Measurements from ENCODE around the gene DGKG.

Gene DGKG

DNA sequence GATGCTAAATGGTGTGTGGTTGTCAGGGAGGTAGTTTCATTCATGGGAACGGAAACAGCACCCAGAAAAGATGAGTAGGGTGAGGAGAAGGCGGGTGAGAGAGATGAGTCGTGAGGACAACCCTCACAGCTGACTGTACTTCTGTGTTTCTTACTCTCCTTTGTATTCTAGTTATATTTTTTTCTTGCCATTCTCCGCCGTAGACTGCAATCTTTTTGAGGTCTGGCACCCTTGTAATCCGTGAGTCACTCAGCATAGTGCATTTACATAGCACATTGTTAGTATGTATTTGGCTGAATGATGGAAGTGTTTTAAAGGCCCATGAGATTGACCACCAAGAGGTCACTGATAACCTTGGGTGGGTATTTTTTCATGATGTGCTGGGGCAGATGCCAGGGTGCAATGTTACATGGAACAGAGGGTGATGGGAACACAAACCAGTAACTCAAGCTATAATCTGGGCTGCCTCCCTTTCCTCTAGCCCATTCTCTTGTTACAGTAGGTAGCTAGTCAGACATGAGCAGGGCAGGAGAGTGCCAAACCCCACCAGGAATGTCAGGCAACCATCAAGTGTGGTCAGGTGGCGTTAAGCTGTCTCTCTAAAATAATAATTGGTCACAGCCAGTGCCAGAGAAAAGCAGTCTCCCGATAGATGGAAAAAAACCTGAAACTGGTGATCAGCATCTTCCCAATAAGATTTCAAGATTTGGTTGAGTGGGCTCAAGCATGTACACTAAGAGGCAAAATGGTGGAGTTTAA, 18.8 kb upstream of the DGKG start:
- no peak for DNase-seq (ENCODE audit: extremely low read depth, low read depth)
- TF ChIP-seq, protein P1, sequence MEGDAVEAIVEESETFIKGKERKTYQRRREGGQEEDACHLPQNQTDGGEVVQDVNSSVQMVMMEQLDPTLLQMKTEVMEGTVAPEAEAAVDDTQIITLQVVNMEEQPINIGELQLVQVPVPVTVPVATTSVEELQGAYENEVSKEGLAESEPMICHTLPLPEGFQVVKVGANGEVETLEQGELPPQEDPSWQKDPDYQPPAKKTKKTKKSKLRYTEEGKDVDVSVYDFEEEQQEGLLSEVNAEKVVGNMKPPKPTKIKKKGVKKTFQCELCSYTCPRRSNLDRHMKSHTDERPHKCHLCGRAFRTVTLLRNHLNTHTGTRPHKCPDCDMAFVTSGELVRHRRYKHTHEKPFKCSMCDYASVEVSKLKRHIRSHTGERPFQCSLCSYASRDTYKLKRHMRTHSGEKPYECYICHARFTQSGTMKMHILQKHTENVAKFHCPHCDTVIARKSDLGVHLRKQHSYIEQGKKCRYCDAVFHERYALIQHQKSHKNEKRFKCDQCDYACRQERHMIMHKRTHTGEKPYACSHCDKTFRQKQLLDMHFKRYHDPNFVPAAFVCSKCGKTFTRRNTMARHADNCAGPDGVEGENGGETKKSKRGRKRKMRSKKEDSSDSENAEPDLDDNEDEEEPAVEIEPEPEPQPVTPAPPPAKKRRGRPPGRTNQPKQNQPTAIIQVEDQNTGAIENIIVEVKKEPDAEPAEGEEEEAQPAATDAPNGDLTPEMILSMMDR (IDR thresholded peaks at IDR 0.05; ENCODE audit: low read depth, low read length) = no peak

DNA sequence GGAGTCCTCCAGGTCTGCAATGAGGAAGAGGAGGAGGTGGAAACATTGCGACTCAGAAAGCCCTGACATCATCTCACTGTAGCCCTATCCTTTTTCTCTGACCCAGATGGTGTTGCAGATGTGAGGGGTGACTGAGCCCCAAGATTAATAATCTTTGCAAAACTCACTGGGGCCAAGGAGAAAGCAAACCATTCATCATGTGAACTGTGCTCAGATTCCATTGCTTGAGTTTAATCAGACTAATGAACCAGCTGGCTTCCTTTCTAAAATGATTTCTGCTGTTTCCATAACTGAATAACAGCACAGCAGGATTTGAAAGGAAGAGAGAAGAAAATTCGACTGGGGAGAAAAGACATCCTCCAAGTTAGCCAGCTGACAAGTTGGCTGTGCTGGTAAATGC, 13.4 kb upstream of the DGKG start:
- TF ChIP-seq, protein P1 (IDR thresholded peaks at IDR 0.05; ENCODE audit: low read depth, low read length) = no peak
- no peak for DNase-seq (ENCODE audit: extremely low read depth, low read depth)

DNA sequence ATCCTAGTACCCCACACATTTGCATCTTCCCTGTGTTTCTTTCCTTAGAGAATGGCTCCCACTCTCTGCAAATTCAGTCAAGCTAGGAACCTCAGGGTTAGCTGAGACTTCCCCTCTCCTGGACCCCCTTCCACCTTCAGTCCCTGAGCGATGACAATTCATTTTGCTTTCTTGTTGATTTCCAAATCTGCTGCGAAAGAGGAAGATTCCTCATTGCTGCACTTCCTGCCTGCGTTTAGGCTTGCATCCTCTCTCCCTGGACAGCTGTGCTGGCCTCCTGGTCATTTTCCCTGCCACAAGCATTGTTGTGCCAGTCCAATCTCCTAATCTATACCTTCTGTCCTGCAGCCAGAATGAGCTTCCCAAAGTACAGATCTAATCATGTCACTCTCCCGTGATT, 12.3 kb upstream of the DGKG start:
- DNase-seq (ENCODE audit: extremely low read depth, low read depth) = no peak
- TF ChIP-seq, protein P1 (IDR thresholded peaks at IDR 0.05; ENCODE audit: low read depth, low read length) = no peak

DNA sequence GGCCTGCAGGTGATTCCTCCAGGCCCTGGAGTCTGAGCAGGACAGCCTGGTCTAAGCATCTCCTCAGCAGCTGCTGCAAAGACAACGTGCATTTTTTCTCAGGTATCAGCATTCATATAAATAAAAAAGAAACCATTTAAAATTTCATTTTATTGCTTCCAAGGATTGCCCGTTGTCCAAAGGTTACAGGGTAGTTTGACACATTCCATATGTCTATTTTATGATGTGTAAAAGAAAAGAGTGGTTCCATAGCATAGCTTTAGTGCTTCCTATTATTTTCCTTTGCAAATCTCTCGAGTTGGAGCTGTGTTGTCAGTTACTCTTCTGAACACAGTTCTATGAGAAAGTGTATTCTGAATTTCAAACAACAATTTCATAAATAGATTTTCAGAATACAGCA, 7.2 kb upstream of the DGKG start:
- no peak for DNase-seq (ENCODE audit: extremely low read depth, low read depth)
- TF ChIP-seq, protein P1 (IDR thresholded peaks at IDR 0.05; ENCODE audit: low read depth, low read length) = no peak

DNA sequence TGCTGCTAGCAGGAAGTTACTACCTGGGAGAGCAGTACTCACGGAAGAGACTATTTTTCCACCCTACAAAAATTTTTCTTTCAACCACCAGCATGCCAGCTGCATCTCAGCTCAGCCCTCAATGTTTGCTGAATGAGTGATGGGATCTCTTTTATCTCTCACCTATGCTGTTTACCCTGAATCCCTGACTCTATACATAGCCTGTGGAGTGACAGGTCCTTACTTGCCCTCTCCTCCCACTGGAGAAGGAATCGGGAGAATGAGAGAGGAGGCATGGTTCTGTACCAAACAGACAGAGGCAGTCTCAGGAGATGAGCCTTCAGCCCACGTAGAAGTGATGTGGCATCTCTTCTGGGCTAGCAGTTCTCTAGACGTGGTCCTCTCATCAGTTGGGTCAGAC, 6.7 kb upstream of the DGKG start:
- DNase-seq (ENCODE audit: extremely low read depth, low read depth) = no peak
- TF ChIP-seq, protein P1 (IDR thresholded peaks at IDR 0.05; ENCODE audit: low read depth, low read length) = no peak

DNA sequence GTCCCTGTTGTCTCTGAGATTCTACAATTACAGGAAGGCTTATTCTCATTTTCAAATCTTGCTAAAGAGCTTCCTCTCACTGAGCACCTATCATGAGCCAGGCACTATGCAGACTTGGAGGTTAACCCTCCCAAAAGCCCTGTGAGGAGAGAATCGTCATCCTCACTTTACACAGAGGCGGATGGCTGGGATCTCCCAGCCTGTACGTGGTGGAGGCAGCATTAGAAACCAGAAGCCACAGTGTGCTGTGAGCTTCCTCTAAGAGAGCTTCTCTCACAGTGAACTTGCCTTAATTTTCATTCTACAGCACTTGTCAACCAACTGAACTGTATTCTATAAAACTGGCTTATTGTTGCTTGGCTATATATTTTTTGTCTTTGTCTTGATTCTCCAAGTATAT, 6.1 kb upstream of the DGKG start:
- TF ChIP-seq, protein P1 (IDR thresholded peaks at IDR 0.05; ENCODE audit: low read depth, low read length) = no peak

DNA sequence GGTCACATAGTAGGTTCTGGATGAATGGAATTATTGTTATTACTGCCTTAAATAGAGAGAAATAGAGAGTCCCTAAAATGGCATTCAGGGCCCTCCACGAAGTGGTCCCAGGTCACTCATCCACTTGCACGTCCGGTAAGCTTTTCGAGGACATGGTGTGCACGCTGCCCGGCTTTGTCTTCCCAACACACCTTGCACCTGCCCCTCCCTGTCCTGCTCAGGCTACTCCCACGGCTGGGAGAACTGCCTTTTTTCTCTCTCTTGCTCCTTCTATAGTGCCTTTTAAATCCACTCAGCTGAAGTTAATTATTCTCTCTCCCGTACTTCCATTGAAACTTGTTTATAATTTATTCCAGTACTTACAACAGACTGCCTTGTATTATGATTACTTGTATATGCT, 5.6 kb upstream of the DGKG start:
- DNase-seq (ENCODE audit: extremely low read depth, low read depth) = no peak
- TF ChIP-seq, protein P1 (IDR thresholded peaks at IDR 0.05; ENCODE audit: low read depth, low read length) = no peak

More for the DNA sequence above, 6.1 kb upstream of the DGKG start:
- no peak for DNase-seq (ENCODE audit: extremely low read depth, low read depth)

Data from AG09319 (cell line).